Right lobe of liver (tissue), 6 donors: ENCODE measurements around the gene ITSN1. TPM values are rescaled to one million over a fixed set of nuclear protein-coding genes. Genes with fewer than 3 reads are reported as not detected.
"Not testable (repeated sequence)": the region's sequence is repeated elsewhere in the genome, so short reads cannot be mapped to it uniquely, and the experiment has no call there.

Experiments
- ATAC-seq, 4 donors: fragments of 200-7000 bp; cut with Tn5 transposase; one replicate each; pipeline ENCODE4 v1.9.1; 2020; ENCODE audit warnings: mild to moderate bottlenecking in 4 of 4, moderate library complexity in 4 of 4
- DNase-seq, 3 donors: peaks; one replicate each; pipeline ENCODE4 v3.0.0-alpha.2; 2020
- H3K27ac ChIP-seq, 3 donors: fragments of 200-600 bp; one replicate each; pipeline ENCODE4 v1.8.0; 2022
- H3K27me3 ChIP-seq, 2 donors: fragments of 200-600 bp; one replicate each; pipeline ENCODE4 v1.8.0; 2022
- H3K36me3 ChIP-seq, 4 donors: fragments of 200-600 bp; sonication (generic) in 1 of 4; one replicate each; pipeline versions ENCODE4 v1.5.1 to v1.8.0; 2017 to 2022; ENCODE audit warnings: control low read depth in 1 of 4
- H3K4me1 ChIP-seq, 4 donors: fragments of 200-600 bp; sonication (generic) in 1 of 4; one replicate each; pipeline versions ENCODE4 v1.5.1 to v1.8.0; 2017 to 2022; ENCODE audit warnings: control low read depth in 1 of 4
- H3K4me3 ChIP-seq, 3 donors: fragments of 200-600 bp; one replicate each; pipeline ENCODE4 v1.8.0; 2022
- H3K9me3 ChIP-seq, 4 donors: fragments of 200-600 bp; sonication (generic) in 1 of 4; one replicate each; pipeline versions ENCODE4 v1.5.1 to v1.8.0; 2017 to 2022; ENCODE audit warnings: control low read depth in 1 of 4
- CTCF ChIP-seq, 4 donors: fragments of 200-600 bp in 3 of 4; fragments of 450-650 bp in 1 of 4; IDR thresholded peaks; one replicate each; pipeline versions ENCODE4 v1.5.1 to v1.8.0; 2016 to 2022; ENCODE audit warnings: antibody characterized with exemption in 4 of 4, mild to moderate bottlenecking in 2 of 4
- POLR2A ChIP-seq: fragments of 450-650 bp; IDR thresholded peaks from one replicate; pipeline ENCODE4 v1.6.1; 2017; ENCODE audit warnings: antibody characterized with exemption, mild to moderate bottlenecking
- WGBS: methylation state at CpG from one replicate; pipeline ENCODE4 v1.1.6; 2018; ENCODE audit warnings: low coverage, low lambda C conversion rate; ENCODE audit not compliant: insufficient coverage; ENCODE audit errors: missing lambda C conversion rate; 5-methylcytosine and 5-hydroxymethylcytosine counted together
- intact Hi-C, 2 donors: fragments of 100-400 bp; cut with DNase I; formaldehyde crosslinking; loops; one replicate each; pipeline versions ENCODE4 v1.11.2 to v1.14.1; 2022
- total RNA-seq, 6 experiments: library from RNA; depleted of rRNA in 2 of 6; stranded (reverse); fragments of >200 nt in 2 of 6; fragmentation: NEBNext Ultra II Directional in 3 of 6; extraction: Animal tissue kit (Norgen Biotek cat#: 25700) in 3 of 6; gene quantifications; one replicate each; pipeline versions ENCODE4 v1.1.0 to v1.2.4, GENCODE V29; 2016 to 2023
- donor health status: DM: no; HTN: yes; CAD: no.
- donor health status: DM: no; HTN: no; CAD: no.
- donor health status: DM: no; HTN: no; CAD: no.
- donor health status: DM: no; HTN: yes; CAD: no.
- donor health status: DM: no; HTN: yes; CAD: no.

The ITSN1 gene
- total RNA-seq, 6 experiments from 2014 or later = 27.8 to 63.1 (median 33.8) TPM

GRCh38 chr21:33865176-33865575 is 222.9 kb downstream of the ITSN1 start:
- no peak for ATAC-seq
- Histone ChIP-seq H3K27me3 (no peaks in the 10 kb centered on the region), H3K4me3 (no peak overlapping the region), H3K9me3 (no peaks in the 10 kb centered on the region), H3K27ac (no peak overlapping the region), H3K36me3 (no peaks in the 10 kb centered on the region), H3K4me1 (no peaks in the 10 kb centered on the region)
- DNase-seq = no peak
- 100% methylated on average over 1 of the region's 9 CpGs for WGBS
- no peak for TF ChIP-seq POLR2A
- TF ChIP-seq CTCF (IDR thresholded peaks at IDR 0.05) = no peak
- intact Hi-C loops = no loop called here

GRCh38 chr21:33865996-33866575 is 223.8 kb downstream of the ITSN1 start:
- WGBS = 100% methylated on average over 1 of the region's 8 CpGs
- Histone ChIP-seq H3K36me3 (no peaks in the 10 kb centered on the region), H3K9me3 (no peaks in the 10 kb centered on the region), H3K27me3 (no peaks in the 10 kb centered on the region), H3K4me3 (no peak overlapping the region), H3K4me1 (no peaks in the 10 kb centered on the region), H3K27ac (no peak overlapping the region)
- no peak for TF ChIP-seq CTCF (IDR thresholded peaks at IDR 0.05)
- no peak for TF ChIP-seq POLR2A
- DNase-seq (no peak), ATAC-seq (no peak)
- intact Hi-C loops = no loop called here

- TF ChIP-seq POLR2A = no peak
- TF ChIP-seq CTCF (IDR thresholded peaks at IDR 0.05) = no peak
- Histone ChIP-seq H3K27me3 (no peaks in the 10 kb centered on the region), H3K4me1 (no peaks in the 10 kb centered on the region), H3K36me3 (no peaks in the 10 kb centered on the region), H3K4me3 (no peak overlapping the region), H3K9me3 (no peaks in the 10 kb centered on the region), H3K27ac (no peak overlapping the region)
- DNase-seq = no peak
- intact Hi-C loops = no loop called here
- WGBS = 69% methylated on average over 2 of the region's 2 CpGs
- ATAC-seq = no peak
Measured at GRCh38 chr21:33866826-33867225, 224.5 kb downstream of the ITSN1 start.

GRCh38 chr21:33867868-33868267 is 225.6 kb downstream of the ITSN1 start:
- H3K4me3 ChIP-seq, H3K27ac ChIP-seq, H3K27me3 ChIP-seq, intact Hi-C loops, H3K9me3 ChIP-seq, DNase-seq, H3K36me3 ChIP-seq, H3K4me1 ChIP-seq, ATAC-seq: not testable (repeated sequence)
- WGBS = 96% methylated on average over 8 of the region's 13 CpGs

GRCh38 chr21:33869873-33870272 is 227.6 kb downstream of the ITSN1 start:
- no peak overlapping the region for H3K27ac ChIP-seq
- no peaks in the 10 kb centered on the region for H3K9me3 ChIP-seq
- ATAC-seq (no peak), DNase-seq (no peak)
- H3K4me1 ChIP-seq = no peaks in the 10 kb centered on the region
- H3K27me3 ChIP-seq = no peaks in the 10 kb centered on the region
- H3K4me3 ChIP-seq = no peak overlapping the region
- H3K36me3 ChIP-seq = no peaks in the 10 kb centered on the region
- TF ChIP-seq POLR2A = no peak
- TF ChIP-seq CTCF (IDR thresholded peaks at IDR 0.05) = no peak
- intact Hi-C loops = no loop called here
